Panc1 (cell line): ENCODE measurements around the gene VPS29.

Experiments
- POLR2AphosphoS5 ChIP-seq: IDR thresholded peaks from 2 replicates; pipeline ENCODE4 v1.6.1; 2012; ENCODE audit warnings: mild to moderate bottlenecking, low read depth, low read length, moderate library complexity
- TCF7L2 ChIP-seq: IDR thresholded peaks from 2 replicates; pipeline ENCODE4 v1.6.1; 2011; ENCODE audit warnings: mild to moderate bottlenecking, low read depth, low read length, inconsistent platforms
- TF ChIP-seq, protein P1 (sequence below): fragments of 450-650 bp; IDR thresholded peaks from 2 replicates; pipeline ENCODE4 v1.5.1; 2017; ENCODE audit warnings: mild to moderate bottlenecking

DNA sequence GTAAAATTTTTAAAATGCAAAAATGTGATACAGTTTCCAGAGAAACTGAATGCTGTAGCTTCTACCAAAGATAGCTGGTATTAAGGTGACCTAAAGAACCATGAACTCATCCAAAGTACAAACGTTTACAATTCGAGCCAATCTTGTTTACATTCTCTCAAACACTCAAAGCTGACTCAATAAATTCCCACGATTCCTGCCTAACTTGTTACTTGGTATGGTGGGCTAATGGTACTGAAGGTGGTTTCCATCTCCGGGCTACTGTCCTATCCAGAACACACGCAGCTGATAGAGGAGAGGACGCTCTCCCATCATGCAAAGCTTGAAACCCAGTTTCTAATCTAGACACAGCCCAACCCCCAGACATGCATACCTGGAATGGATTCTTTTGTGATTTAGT is 31.7 kb upstream of the VPS29 start:
- TF ChIP-seq, protein P1, sequence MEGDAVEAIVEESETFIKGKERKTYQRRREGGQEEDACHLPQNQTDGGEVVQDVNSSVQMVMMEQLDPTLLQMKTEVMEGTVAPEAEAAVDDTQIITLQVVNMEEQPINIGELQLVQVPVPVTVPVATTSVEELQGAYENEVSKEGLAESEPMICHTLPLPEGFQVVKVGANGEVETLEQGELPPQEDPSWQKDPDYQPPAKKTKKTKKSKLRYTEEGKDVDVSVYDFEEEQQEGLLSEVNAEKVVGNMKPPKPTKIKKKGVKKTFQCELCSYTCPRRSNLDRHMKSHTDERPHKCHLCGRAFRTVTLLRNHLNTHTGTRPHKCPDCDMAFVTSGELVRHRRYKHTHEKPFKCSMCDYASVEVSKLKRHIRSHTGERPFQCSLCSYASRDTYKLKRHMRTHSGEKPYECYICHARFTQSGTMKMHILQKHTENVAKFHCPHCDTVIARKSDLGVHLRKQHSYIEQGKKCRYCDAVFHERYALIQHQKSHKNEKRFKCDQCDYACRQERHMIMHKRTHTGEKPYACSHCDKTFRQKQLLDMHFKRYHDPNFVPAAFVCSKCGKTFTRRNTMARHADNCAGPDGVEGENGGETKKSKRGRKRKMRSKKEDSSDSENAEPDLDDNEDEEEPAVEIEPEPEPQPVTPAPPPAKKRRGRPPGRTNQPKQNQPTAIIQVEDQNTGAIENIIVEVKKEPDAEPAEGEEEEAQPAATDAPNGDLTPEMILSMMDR = no peak
- TF ChIP-seq POLR2AphosphoS5 = no peak
- no peak for TF ChIP-seq TCF7L2
